ENCODE data around the gene KCNAB2. TPM values are rescaled to one million over a fixed set of nuclear protein-coding genes. Genes with fewer than 3 reads are reported as not detected.

KCNAB2 gene
- polyA plus RNA-seq, 3 donors = 11.5 to 178 (median 22.7) TPM

DNA sequence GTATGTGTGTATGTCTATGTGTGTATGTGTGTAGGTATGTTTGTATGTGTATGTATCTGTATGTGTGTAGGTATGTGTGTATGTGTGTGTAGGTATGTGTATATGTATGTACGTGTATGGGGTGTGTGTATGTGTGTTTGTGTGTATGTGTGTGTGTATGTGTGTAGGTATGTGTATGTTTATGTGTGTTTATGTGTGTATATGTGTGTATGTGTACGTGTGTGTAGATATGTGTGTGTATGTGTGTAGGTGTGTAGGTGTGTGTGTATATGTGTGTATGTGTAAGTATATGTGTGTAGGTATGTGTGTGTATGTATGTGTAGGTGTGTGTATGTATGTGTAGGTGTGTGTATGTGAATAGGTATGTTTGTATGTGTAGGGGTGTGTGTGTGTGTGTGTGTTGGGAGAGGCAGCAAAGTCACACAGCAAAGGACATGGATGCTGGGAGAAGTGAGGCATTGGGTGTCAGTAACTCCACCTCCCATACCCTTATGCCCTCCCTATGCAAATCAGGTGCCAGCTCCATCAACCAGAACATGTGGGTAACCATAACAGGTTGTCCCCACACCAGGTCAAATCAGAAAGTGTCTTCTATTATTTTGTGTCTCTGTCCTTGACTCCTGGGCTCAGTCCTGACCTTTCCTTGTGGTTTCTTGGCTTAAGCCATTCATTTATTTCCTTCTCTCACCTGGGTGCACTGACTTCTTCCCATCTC lies 15.0 kb upstream of the KCNAB2 start:
- no peak overlapping the region for H3K4me3 ChIP-seq (replicated peaks in 1 of 3; ENCODE audit: low read depth in 2 of 3, low read length in 3 of 3)
- H4K20me1 ChIP-seq (ENCODE audit: insufficient read depth, low read length) = peaks cover 88% of the 10 kb centered on the region
- H3K4me1 Mint-ChIP-seq = peaks cover 72% of the 10 kb centered on the region
- H3K9me3 Mint-ChIP-seq = peaks cover 0 to 1% (median 0%) of the 10 kb centered on the region in 7 donors
- no peaks in the 10 kb centered on the region for H3K27me3 ChIP-seq (ENCODE audit: control insufficient read depth in 2 of 2, insufficient read depth in 2 of 2, low read length in 2 of 2)
- peak overlapping the region in 1 of 2 donors; percentile 26 for H3K4me3 Mint-ChIP-seq
- peaks cover 38 to 52% of the 10 kb centered on the region in 2 donors for H3K36me3 Mint-ChIP-seq
- intact Hi-C loops (cut with micrococcal nuclease) = no loop called here
- peaks cover 21 to 53% of the 10 kb centered on the region in 2 donors for H3K36me3 ChIP-seq (replicated peaks in 1 of 2; ENCODE audit: control insufficient read depth in 1 of 2, insufficient read depth in 2 of 2, low read length in 2 of 2)
- H3K27me3 Mint-ChIP-seq (ENCODE audit: low read depth in 3 of 3) = peaks cover 0 to 6% (median 0%) of the 10 kb centered on the region in 3 donors
- H3K9ac ChIP-seq (ENCODE audit: insufficient read depth, low read length, poor library complexity, severe bottlenecking) = no peak overlapping the region
- H3K27ac Mint-ChIP-seq = peak overlapping the region in 6 of 7 donors; percentile 1 to 99 (median 88)
- no peaks in the 10 kb centered on the region for H3K9me3 ChIP-seq (replicated peaks in 1 of 2; ENCODE audit: control insufficient read depth in 1 of 2, insufficient read depth in 1 of 2, low read length in 2 of 2)
- TF ChIP-seq, protein P1, sequence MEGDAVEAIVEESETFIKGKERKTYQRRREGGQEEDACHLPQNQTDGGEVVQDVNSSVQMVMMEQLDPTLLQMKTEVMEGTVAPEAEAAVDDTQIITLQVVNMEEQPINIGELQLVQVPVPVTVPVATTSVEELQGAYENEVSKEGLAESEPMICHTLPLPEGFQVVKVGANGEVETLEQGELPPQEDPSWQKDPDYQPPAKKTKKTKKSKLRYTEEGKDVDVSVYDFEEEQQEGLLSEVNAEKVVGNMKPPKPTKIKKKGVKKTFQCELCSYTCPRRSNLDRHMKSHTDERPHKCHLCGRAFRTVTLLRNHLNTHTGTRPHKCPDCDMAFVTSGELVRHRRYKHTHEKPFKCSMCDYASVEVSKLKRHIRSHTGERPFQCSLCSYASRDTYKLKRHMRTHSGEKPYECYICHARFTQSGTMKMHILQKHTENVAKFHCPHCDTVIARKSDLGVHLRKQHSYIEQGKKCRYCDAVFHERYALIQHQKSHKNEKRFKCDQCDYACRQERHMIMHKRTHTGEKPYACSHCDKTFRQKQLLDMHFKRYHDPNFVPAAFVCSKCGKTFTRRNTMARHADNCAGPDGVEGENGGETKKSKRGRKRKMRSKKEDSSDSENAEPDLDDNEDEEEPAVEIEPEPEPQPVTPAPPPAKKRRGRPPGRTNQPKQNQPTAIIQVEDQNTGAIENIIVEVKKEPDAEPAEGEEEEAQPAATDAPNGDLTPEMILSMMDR (IDR thresholded peaks at IDR 0.05) = no peak
- H3K79me2 ChIP-seq (ENCODE audit: insufficient read depth, low read length) = peaks cover 97% of the 10 kb centered on the region
- no peak overlapping the region for H3K4me2 ChIP-seq (replicated peaks; ENCODE audit: extremely low read depth, low read length, poor library complexity, severe bottlenecking)
- H3K27ac ChIP-seq (ENCODE audit: low read depth in 1 of 2, low read length in 2 of 2) = peak overlapping the region in 1 of 2 donors; percentile 100
- DNase-seq = no peak
- 79% methylated on average over 2 of the region's 2 CpGs for WGBS (ENCODE audit: insufficient coverage)
- no peak overlapping the region for H2AFZ ChIP-seq (ENCODE audit: insufficient read depth, low read depth, low read length, poor library complexity, severe bottlenecking)
- H3K4me1 ChIP-seq (ENCODE audit: control insufficient read depth in 1 of 2, insufficient read depth in 2 of 2, low read length in 2 of 2) = peaks cover 48 to 66% of the 10 kb centered on the region in 2 donors

DNA sequence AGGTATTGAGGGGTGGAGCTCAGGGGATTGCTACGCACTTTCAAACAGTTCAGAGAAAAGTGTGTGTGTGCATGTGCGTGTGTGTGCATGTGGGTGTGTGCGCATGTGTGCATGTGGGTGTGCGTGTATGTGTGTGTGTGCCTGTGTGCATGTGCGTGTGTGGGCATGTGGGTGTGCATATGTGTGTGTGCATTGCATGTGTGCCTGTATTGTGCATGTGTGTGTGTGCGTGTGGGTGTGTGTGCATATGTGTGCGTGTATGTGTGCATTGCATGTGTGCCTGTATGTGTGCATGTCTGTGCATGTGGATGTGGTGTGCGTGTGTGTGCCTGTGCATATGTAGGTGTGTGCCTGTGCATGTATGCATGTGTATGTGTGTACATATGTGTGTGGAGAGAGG lies 12.6 kb upstream of the KCNAB2 start:
- peaks cover 99% of the 10 kb centered on the region for H3K79me2 ChIP-seq (ENCODE audit: insufficient read depth, low read length)

More for the DNA sequence above, 12.6 kb upstream of the KCNAB2 start:
- DNase-seq = no peak
- H3K27ac ChIP-seq (ENCODE audit: low read depth in 1 of 2, low read length in 2 of 2) = peak overlapping the region in 1 of 2 donors; percentile 100
- peaks cover 96% of the 10 kb centered on the region for H4K20me1 ChIP-seq (ENCODE audit: insufficient read depth, low read length)
- H2AFZ ChIP-seq (ENCODE audit: insufficient read depth, low read depth, low read length, poor library complexity, severe bottlenecking) = no peak overlapping the region
- H3K9me3 ChIP-seq (replicated peaks in 1 of 2; ENCODE audit: control insufficient read depth in 1 of 2, insufficient read depth in 1 of 2, low read length in 2 of 2) = no peaks in the 10 kb centered on the region
- peaks cover 37 to 74% of the 10 kb centered on the region in 2 donors for H3K36me3 ChIP-seq (replicated peaks in 1 of 2; ENCODE audit: control insufficient read depth in 1 of 2, insufficient read depth in 2 of 2, low read length in 2 of 2)
- no peaks in the 10 kb centered on the region for H3K27me3 ChIP-seq (ENCODE audit: control insufficient read depth in 2 of 2, insufficient read depth in 2 of 2, low read length in 2 of 2)
- Mint-ChIP-seq H3K4me1 (peaks cover 74% of the 10 kb centered on the region), H3K27me3 (ENCODE audit: low read depth in 3 of 3) (peaks cover 0 to 4% (median 0%) of the 10 kb centered on the region in 3 donors), H3K9me3 (peaks cover 0 to 1% (median 0%) of the 10 kb centered on the region in 7 donors), H3K4me3 (no peak overlapping the region), H3K27ac (peak overlapping the region in 3 of 7 donors; percentile 38 to 84 (median 62)), H3K36me3 (peaks cover 46 to 69% of the 10 kb centered on the region in 2 donors)
- peaks cover 26 to 43% of the 10 kb centered on the region in 2 donors for H3K4me1 ChIP-seq (ENCODE audit: control insufficient read depth in 1 of 2, insufficient read depth in 2 of 2, low read length in 2 of 2)
- H3K4me3 ChIP-seq (replicated peaks in 1 of 3; ENCODE audit: low read depth in 2 of 3, low read length in 3 of 3) = no peak overlapping the region
- TF ChIP-seq, protein P1 (IDR thresholded peaks at IDR 0.05) = no peak
- intact Hi-C loops (cut with micrococcal nuclease) = no loop called here
- WGBS (ENCODE audit: insufficient coverage) = 87% methylated on average over 8 of the region's 8 CpGs
- H3K9ac ChIP-seq (ENCODE audit: insufficient read depth, low read length, poor library complexity, severe bottlenecking) = no peak overlapping the region
- no peak overlapping the region for H3K4me2 ChIP-seq (replicated peaks; ENCODE audit: extremely low read depth, low read length, poor library complexity, severe bottlenecking)
